Posterior cingulate gyrus (tissue), 11 donors: ENCODE results near the gene DGKG.

Source experiments
- DNase-seq, 10 donors: peaks; one replicate each; pipeline versions ENCODE4 v3.0.0 to v3.0.0-alpha.2; 2020 to 2021; ENCODE audit warnings: mixed read lengths in 3 of 10
- intact Hi-C: fragments of 100-400 bp; cut with DNase I; formaldehyde crosslinking; loops from one replicate; pipeline ENCODE4 v1.15.1; 2023

Gene DGKG

GRCh38 chr3:186097663-186098451 lies 264.2 kb downstream of the DGKG start:
- intact Hi-C loops: loop anchor here (5.0 kb wide), 2 partner anchors 56 to 104 kb away; no protein-coding TSS in a partner anchor
- DNase-seq: peak; percentile 66 to 96 (median 82)

GRCh38 chr3:186097317-186097662 lies 264.7 kb downstream of the DGKG start:
- intact Hi-C loops: loop anchor here (5.0 kb wide), 2 partner anchors 55 to 105 kb away; no protein-coding TSS in a partner anchor
- DNase-seq: no peak
